Parathyroid adenoma (tissue), 2 donors: ENCODE data around the gene SFRP5.

ENCODE experiments used
- H2AFZ ChIP-seq: fragments of 300-600 bp; sonication (generic); one replicate; pipeline ENCODE4 v1.7.0; 2017; ENCODE audit warnings: antibody characterized with exemption, mild to moderate bottlenecking
- H3K27ac ChIP-seq: fragments of 300-600 bp; sonication (generic); one replicate; pipeline ENCODE4 v1.7.0; 2017
- H3K27me3 ChIP-seq: fragments of 300-600 bp; sonication (generic); one replicate; pipeline ENCODE4 v1.7.0; 2017; ENCODE audit warnings: low read length; ENCODE audit not compliant: control insufficient read depth, insufficient read depth
- H3K36me3 ChIP-seq: fragments of 300-600 bp; sonication (generic); one replicate; pipeline ENCODE4 v1.7.0; 2017; ENCODE audit warnings: low read length; ENCODE audit not compliant: control insufficient read depth, insufficient read depth
- H3K4me1 ChIP-seq: fragments of 300-600 bp; sonication (generic); one replicate; pipeline ENCODE4 v1.7.0; 2017; ENCODE audit warnings: control low read depth
- H3K4me2 ChIP-seq: fragments of 300-600 bp; sonication (generic); one replicate; pipeline ENCODE4 v1.7.0; 2017; ENCODE audit warnings: low read length
- H3K4me3 ChIP-seq: fragments of 300-600 bp; sonication (generic); one replicate; pipeline ENCODE4 v1.7.0; 2017; ENCODE audit warnings: low read depth, low read length
- H3K79me2 ChIP-seq: fragments of 300-600 bp; sonication (generic); one replicate; pipeline ENCODE4 v1.7.0; 2017; ENCODE audit warnings: control low read depth
- H3K9ac ChIP-seq: fragments of 300-600 bp; sonication (generic); one replicate; pipeline ENCODE4 v1.7.0; 2017; ENCODE audit warnings: mild to moderate bottlenecking
- H3K9me3 ChIP-seq: fragments of 300-600 bp; sonication (generic); one replicate; pipeline ENCODE4 v1.7.0; 2017; ENCODE audit warnings: low read length; ENCODE audit not compliant: control insufficient read depth
- CTCF ChIP-seq: fragments of 300-600 bp; sonication (generic); IDR thresholded peaks from one replicate; pipeline ENCODE4 v1.7.0; 2017; ENCODE audit warnings: antibody characterized with exemption, mild to moderate bottlenecking
- donor health status: primary hyperparathyroidism.

Gene SFRP5

GRCh38 chr10:97721871-97722780 is 49.7 kb downstream of the SFRP5 start:
- Histone ChIP-seq H3K4me1 (peaks cover 5% of the 10 kb centered on the region), H2AFZ (no peak overlapping the region), H3K9ac (no peak overlapping the region), H3K27ac (no peak overlapping the region), H3K9me3 (no peaks in the 10 kb centered on the region), H3K36me3 (no peaks in the 10 kb centered on the region), H3K4me3 (no peak overlapping the region), H3K27me3 (no peaks in the 10 kb centered on the region), H3K4me2 (no peak overlapping the region), H3K79me2 (no peaks in the 10 kb centered on the region)
- no peak for TF ChIP-seq CTCF

- Histone ChIP-seq H3K9ac (no peak overlapping the region), H3K36me3 (no peaks in the 10 kb centered on the region), H3K27ac (no peak overlapping the region), H3K4me1 (peaks cover 5% of the 10 kb centered on the region), H3K4me3 (no peak overlapping the region), H2AFZ (no peak overlapping the region), H3K4me2 (no peak overlapping the region), H3K9me3 (no peaks in the 10 kb centered on the region), H3K79me2 (no peaks in the 10 kb centered on the region), H3K27me3 (no peaks in the 10 kb centered on the region)
- no peak for TF ChIP-seq CTCF
Measured at GRCh38 chr10:97719602-97720001, 52.2 kb downstream of the SFRP5 start.

- TF ChIP-seq CTCF = no peak
- H3K79me2 ChIP-seq = no peaks in the 10 kb centered on the region
Measured at GRCh38 chr10:97718659-97719142, 53.1 kb downstream of the SFRP5 start.

GRCh38 chr10:97718178-97718577 is 53.6 kb downstream of the SFRP5 start:
- no peak overlapping the region for H3K27ac ChIP-seq
- peaks cover 5% of the 10 kb centered on the region for H3K4me1 ChIP-seq
- no peak overlapping the region for H3K4me3 ChIP-seq
- H3K4me2 ChIP-seq = no peak overlapping the region
- H3K79me2 ChIP-seq = no peaks in the 10 kb centered on the region
- H3K36me3 ChIP-seq = no peaks in the 10 kb centered on the region
- no peak overlapping the region for H2AFZ ChIP-seq
- no peaks in the 10 kb centered on the region for H3K9me3 ChIP-seq
- H3K9ac ChIP-seq = no peak overlapping the region
- TF ChIP-seq CTCF = no peak
- no peaks in the 10 kb centered on the region for H3K27me3 ChIP-seq

More at GRCh38 chr10:97718659-97719142, 53.1 kb downstream of the SFRP5 start:
- no peaks in the 10 kb centered on the region for H3K9me3 ChIP-seq
- no peak overlapping the region for H3K27ac ChIP-seq
- H3K36me3 ChIP-seq = no peaks in the 10 kb centered on the region
- no peak overlapping the region for H3K4me2 ChIP-seq
- H3K9ac ChIP-seq = no peak overlapping the region
- H3K27me3 ChIP-seq = no peaks in the 10 kb centered on the region
- H2AFZ ChIP-seq = no peak overlapping the region
- peaks cover 5% of the 10 kb centered on the region for H3K4me1 ChIP-seq
- H3K4me3 ChIP-seq = no peak overlapping the region
